ENCODE results near the gene MRPL28. TPM values are rescaled to one million over a fixed set of nuclear protein-coding genes. Genes with fewer than 3 reads are reported as not detected.
A peak's percentile ranks its signal among the peaks of the same experiment; 100 is the strongest.

Gene MRPL28
- total and polyA plus RNA-seq, 5 experiments from 2014 or later, result 32.4 to 66.6 (median 57.4) TPM

DNA sequence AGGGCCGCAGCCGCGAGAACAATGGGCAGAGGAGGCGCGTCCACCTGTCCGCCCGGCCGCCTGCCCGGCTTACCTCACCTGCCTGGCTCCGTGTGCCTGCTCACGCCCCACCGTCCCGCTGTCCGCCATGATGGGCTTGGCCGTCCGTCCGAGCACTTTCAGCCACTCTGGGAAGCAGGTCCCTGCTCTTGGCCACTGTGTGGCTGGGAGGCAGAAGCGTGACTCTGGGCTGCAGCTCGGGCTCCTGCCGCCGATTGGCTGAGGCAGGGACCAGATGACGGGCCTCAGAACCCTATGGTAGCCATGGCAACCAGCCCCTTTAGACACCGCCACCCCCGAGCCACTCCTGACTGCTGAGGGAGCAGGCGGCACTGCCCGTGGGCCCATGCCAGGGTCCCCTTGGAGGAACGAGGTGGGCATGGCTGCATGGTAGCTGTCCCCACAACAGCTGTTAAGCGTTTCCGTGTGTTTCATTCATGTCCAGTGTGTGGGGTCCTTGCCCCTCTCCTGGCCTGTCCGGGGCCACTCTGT, 8.9 kb downstream of the MRPL28 start:
- Mint-ChIP-seq H3K4me3 (no peak overlapping the region), H3K4me1 (peaks cover 4 to 16% (median 10%) of the 10 kb centered on the region in 4 donors), H3K27ac (peak overlapping the region in 1 of 10 donors; percentile 35), H3K36me3 (no peaks in the 10 kb centered on the region), H3K9me3 (no peaks in the 10 kb centered on the region), H3K27me3 (no peaks in the 10 kb centered on the region)
- DNase-seq (no peak), ATAC-seq (no peak)
- POLR2A ChIA-PET, result interaction anchor here (1.1 to 1.3 kb wide), 4 partner anchors 10 to 132 kb away, joined by 3 to 6 read pairs (median 4); partner anchors contain the start of gene LUC7L

DNA sequence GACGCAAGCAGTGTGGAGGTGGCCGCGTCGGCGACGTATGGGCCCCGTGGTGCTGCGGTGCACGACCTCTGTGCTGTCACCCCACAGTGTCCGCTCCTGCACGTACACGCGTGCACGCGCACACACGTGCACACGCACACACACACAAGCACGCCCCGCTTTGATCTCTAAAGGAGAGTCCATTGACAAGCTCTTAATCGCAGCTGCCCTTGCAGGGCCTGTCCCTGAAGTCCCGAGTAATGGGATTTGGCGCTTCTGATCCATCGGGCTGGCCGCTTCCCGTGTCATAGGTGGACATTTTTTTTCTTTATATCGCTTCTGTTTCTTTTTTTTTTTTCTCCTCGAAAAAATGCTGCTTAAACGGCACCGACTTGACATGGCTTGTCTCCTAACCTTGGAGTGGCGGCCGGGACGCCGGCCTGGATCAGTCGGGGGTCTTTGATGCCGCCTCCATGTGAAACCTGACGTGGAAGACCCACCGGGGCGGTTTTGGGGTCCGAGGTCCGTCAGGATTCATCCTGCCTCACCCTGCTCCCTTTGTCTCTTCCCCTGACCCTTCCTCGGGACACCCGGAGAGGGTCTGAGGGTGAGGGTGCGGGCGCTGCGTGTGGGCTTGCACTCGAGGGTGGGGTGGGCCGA, 9.5 kb downstream of the MRPL28 start:
- POLR2A ChIA-PET, result interaction anchor here (0.6 to 1.3 kb wide), 3 partner anchors 10 to 36 kb away, joined by 3 to 5 read pairs (median 3); no protein-coding TSS in a partner anchor

DNA sequence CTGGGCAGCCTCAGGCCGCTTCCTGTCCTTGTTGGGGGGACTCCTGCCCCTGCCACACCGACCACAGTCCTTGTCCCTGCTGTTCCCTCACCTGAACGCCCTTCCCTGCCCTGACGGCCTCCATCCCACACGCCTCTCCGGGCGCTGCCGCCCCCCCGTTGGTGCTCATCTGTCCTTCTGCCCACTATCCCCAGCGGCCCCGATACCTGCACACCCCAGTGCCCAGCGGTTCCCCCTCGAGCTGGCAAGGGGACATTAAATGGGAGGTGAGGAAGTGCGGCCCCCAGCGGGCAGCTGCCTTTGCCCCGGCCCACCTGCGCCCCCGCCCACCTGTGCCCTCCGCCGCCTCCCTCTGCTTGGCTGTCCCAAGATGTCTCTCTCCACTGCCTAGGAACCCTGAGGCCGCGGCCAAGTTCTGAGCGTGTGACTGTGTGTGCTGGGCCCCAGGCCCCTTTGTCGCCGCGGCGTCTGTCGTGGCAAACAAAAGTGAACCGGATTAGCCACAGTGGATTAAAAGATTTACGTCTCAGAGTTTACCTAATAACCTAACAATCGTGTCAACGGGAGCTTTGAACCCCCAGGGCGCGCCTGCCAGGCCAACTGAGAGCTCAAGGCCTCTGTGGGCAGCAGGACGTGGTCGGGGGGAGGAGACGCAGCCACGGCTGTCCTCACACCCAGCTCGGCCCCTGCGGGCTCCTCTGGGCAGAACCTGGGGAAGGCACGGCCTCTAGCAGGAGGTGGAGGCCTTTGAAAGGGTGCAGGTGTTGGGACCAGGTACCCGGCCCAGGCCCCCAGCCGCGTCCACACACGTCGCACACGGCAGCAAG, 10.3 kb downstream of the MRPL28 start:
- H3K4me1 Mint-ChIP-seq, result peaks cover 7 to 29% (median 18%) of the 10 kb centered on the region in 4 donors
- H3K4me3 Mint-ChIP-seq, result no peak overlapping the region
- no peaks in the 10 kb centered on the region for H3K36me3 Mint-ChIP-seq
- H3K27me3 Mint-ChIP-seq, result no peaks in the 10 kb centered on the region
- H3K27ac Mint-ChIP-seq, result peak overlapping the region in 1 of 10 donors; percentile 65
- no peak for ATAC-seq
- POLR2A ChIA-PET, result interaction anchor here (0.6 kb wide), 1 partner anchor 23 kb away, joined by 3 read pairs; no protein-coding TSS in a partner anchor
- no peaks in the 10 kb centered on the region for H3K9me3 Mint-ChIP-seq
- DNase-seq, result no peak

More for the DNA sequence above, 9.5 kb downstream of the MRPL28 start:
- H3K4me3 Mint-ChIP-seq, result no peak overlapping the region
- DNase-seq (no peak), ATAC-seq (no peak)
- peaks cover 4 to 22% (median 12%) of the 10 kb centered on the region in 4 donors for H3K4me1 Mint-ChIP-seq
- H3K27me3 Mint-ChIP-seq, result no peaks in the 10 kb centered on the region
- H3K9me3 Mint-ChIP-seq, result no peaks in the 10 kb centered on the region
- no peaks in the 10 kb centered on the region for H3K36me3 Mint-ChIP-seq
- no peak overlapping the region for H3K27ac Mint-ChIP-seq

DNA sequence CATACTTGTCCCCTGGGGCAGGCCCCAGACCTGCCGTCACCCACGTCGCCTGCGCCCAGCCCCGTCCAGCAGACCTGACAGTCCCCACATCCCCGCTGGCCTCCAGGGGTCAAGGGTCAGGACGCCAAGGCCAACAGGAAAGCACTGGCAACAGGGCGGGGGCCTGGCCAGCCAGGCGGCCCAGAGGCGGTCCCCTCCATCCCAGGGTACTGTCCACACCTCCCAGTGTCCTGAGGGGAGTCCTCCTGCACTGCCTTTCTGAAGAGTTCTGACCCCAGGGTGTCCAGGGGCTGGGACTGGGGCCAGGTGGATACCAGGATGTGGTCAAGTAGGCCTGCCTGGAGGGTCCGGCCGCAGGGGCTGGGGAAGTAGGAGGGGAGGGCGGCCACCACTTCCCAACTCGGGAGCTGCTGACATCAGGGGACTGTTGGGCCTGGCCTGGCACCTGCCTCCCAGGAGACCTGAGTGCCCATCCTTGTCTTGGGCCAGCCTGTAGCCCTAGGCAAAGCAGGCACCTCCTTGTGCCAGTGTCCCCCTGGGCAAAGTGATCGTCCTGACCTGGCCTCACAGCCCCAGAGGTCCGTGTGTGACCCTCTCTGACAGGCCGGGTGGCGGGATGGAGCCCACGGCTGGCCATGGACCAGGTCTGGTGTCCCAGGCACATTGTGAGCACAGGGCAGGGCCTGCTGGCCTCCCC, 11.1 kb downstream of the MRPL28 start:
- DNase-seq, result no peak
- no peaks in the 10 kb centered on the region for H3K36me3 Mint-ChIP-seq
- H3K9me3 Mint-ChIP-seq, result no peaks in the 10 kb centered on the region
- H3K4me3 Mint-ChIP-seq, result no peak overlapping the region
- ATAC-seq, result no peak
- H3K4me1 Mint-ChIP-seq, result peaks cover 12 to 34% (median 25%) of the 10 kb centered on the region in 4 donors
- H3K27me3 Mint-ChIP-seq, result no peaks in the 10 kb centered on the region
- no peak overlapping the region for H3K27ac Mint-ChIP-seq
- POLR2A ChIA-PET, result no interaction called here

DNA sequence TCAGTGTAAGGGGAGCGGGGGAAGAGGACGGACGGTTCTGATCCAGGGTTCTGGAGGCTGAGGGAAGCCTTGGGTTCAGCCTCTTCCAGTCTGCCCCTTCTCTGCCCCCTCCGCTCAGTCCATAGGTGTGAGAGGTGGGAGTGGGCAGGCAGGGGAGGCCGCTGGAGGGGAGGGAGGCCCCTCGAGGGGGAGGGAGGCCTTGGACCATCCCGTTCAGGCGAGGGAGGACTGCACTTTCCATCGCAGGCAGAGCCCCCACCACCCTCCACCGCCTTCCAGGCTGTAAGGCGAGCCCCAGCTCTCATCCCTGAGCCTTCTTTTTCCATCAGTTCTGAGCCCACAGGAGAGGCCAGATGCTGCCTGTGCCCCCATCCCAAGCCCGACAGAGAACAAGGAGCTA, 13.6 kb downstream of the MRPL28 start:
- H3K27me3 Mint-ChIP-seq, result no peaks in the 10 kb centered on the region
- H3K4me1 Mint-ChIP-seq, result peaks cover 11 to 39% (median 27%) of the 10 kb centered on the region in 4 donors
- H3K9me3 Mint-ChIP-seq, result no peaks in the 10 kb centered on the region
- ATAC-seq (no peak), DNase-seq (no peak)
- H3K36me3 Mint-ChIP-seq, result no peaks in the 10 kb centered on the region
- H3K4me3 Mint-ChIP-seq, result no peak overlapping the region
- H3K27ac Mint-ChIP-seq, result peak overlapping the region in 6 of 10 donors; percentile 56 to 96 (median 66)
- POLR2A ChIA-PET, result interaction anchor here (2.4 to 4.8 kb wide), 3 partner anchors 10 to 44 kb away, joined by 8 to 24 read pairs (median 22); partner anchors contain the start of genes DECR2 and PGAP6

DNA sequence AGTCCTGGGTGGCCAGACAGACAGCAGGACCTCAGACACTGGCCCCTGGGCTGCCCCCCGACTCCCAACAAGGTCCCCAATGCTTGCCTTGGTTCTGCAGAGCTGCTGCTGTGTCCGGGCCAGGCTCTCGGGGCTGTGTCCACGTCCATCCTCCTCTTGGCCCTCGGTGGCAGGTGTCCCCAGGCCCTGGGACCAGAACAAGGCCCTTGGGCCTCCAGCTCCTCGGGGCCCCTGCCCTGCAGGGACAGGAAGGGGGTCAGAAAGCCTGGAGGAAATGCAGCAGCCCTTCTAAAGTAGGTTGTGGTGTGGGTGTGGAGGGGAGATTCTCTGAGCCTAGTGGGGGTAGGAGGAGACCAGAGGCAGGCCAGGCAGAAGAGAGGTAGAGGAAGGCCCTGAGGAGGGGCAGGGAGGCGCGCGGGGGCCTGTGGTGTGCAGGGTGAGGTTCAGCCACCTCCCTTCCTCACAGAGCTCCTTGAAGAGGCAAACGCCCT, 15.3 kb downstream of the MRPL28 start:
- peak in 9 of 10 donors; percentile 21 to 82 (median 54) for DNase-seq

DNA sequence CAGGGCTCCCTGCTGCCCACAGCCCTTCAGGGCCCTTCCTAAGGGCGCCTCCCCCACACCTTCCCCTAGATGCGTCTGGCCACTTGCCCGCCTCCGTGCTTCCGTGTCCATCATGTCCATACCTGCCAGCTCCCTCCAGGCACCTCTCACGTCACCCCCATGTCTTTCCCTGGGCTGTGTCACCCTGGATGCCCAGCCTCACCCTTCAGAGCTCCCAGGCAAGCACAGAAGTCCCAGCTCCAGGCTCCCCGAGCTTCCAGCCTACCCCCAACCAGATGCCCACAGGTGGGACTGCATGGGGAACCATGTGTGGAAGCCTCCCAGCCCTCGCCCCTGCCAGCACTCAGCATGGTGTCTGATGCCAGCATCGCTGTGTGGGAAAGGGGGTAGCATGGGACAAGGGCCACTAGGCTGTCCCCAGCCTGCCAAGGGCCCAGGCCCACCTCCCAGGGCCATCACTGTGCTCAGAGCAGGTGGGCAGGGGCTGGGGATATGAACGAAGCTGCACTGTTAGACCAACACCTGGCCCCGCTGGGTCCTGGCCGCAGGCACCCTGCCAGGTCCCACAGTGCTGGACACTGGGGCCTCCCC, 16.0 kb downstream of the MRPL28 start:
- H3K4me3 Mint-ChIP-seq, result peak overlapping the region; percentile 74 to 90 (median 82)
- ATAC-seq, result no peak
- H3K27ac Mint-ChIP-seq, result peak overlapping the region; percentile 83 to 96 (median 94)
- POLR2A ChIA-PET, result interaction anchor here (0.8 to 4.8 kb wide), 11 partner anchors 13 to 173 kb away, joined by 3 to 24 read pairs (median 6); partner anchors contain the start of genes DECR2, FAM234A, MRPL28 and PGAP6
- peaks cover 0 to 15% (median 0%) of the 10 kb centered on the region in 3 donors for H3K36me3 Mint-ChIP-seq
- peak in 1 of 10 donors; percentile 19 for DNase-seq
- no peaks in the 10 kb centered on the region for H3K9me3 Mint-ChIP-seq
- H3K27me3 Mint-ChIP-seq, result no peaks in the 10 kb centered on the region
- peaks cover 14 to 60% (median 42%) of the 10 kb centered on the region in 4 donors for H3K4me1 Mint-ChIP-seq

More for the DNA sequence above, 15.3 kb downstream of the MRPL28 start:
- Mint-ChIP-seq H3K4me3 (peak overlapping the region; percentile 74 to 90 (median 84)), H3K27ac (peak overlapping the region; percentile 92 to 97 (median 95)), H3K9me3 (no peaks in the 10 kb centered on the region), H3K4me1 (peaks cover 13 to 54% (median 37%) of the 10 kb centered on the region in 4 donors), H3K27me3 (no peaks in the 10 kb centered on the region), H3K36me3 (peaks cover 0 to 10% (median 0%) of the 10 kb centered on the region in 3 donors)
- ATAC-seq, result peak; percentile 46 to 47
- POLR2A ChIA-PET, result interaction anchor here (0.8 to 4.8 kb wide), 10 partner anchors 12 to 126 kb away, joined by 3 to 24 read pairs (median 6); partner anchors contain the start of genes DECR2, FAM234A, LUC7L and MRPL28

DNA sequence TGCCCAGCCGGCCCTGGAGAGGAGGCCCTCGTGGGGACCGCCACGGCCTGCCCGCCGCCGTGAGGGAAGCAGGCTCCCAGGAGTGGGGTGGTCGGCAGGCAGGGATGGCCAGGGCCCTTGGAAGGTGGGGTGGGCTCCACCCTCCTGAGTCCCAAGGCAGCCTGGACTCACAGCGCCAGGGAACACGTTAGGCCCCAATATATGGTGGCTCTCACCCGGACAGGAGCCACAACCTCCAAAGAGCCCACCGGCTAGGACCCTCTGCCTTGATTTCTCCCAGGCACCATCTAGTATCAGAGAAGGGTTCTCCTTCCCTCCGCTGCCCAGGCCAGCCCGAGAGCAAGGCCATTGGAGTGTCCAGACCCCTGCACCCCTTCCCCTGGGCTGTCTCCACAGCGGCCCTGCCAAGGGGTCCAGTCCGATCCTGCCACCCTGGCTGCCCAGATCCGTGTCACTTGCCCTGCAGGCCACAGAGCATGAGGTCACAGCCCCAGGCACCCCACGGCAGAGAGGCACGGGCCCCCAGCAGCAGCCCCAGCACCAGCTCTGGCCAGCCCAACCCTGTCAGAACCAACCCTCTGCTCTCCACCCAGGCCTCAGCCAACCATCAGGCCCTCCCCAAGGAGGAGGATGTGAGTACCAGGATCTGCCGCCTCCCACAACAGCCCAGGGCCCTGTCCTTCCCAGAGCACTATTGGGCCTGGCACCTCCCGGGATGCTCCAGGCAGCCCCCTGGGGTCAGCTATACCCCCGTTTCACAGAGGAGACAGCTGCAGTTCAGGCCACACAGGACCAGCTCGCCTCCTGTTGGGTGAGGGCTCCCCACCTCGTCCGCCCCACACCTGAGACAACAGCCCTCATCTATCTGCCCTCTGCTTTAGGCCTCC, 16.7 kb downstream of the MRPL28 start:
- POLR2A ChIA-PET, result interaction anchor here (0.8 to 4.8 kb wide), 17 partner anchors 13 to 1067 kb away, joined by 3 to 24 read pairs (median 6); partner anchors contain the start of genes DECR2, FAM234A, LUC7L and MRPL28
- Mint-ChIP-seq H3K27me3 (no peaks in the 10 kb centered on the region), H3K36me3 (peaks cover 0 to 15% (median 0%) of the 10 kb centered on the region in 3 donors), H3K27ac (peak overlapping the region; percentile 80 to 96 (median 92)), H3K4me3 (peak overlapping the region; percentile 74 to 90 (median 82)), H3K9me3 (no peaks in the 10 kb centered on the region), H3K4me1 (peaks cover 17 to 66% (median 47%) of the 10 kb centered on the region in 4 donors)
- peak in 4 of 10 donors; percentile 12 to 67 (median 28) for DNase-seq
- no peak for ATAC-seq

DNA sequence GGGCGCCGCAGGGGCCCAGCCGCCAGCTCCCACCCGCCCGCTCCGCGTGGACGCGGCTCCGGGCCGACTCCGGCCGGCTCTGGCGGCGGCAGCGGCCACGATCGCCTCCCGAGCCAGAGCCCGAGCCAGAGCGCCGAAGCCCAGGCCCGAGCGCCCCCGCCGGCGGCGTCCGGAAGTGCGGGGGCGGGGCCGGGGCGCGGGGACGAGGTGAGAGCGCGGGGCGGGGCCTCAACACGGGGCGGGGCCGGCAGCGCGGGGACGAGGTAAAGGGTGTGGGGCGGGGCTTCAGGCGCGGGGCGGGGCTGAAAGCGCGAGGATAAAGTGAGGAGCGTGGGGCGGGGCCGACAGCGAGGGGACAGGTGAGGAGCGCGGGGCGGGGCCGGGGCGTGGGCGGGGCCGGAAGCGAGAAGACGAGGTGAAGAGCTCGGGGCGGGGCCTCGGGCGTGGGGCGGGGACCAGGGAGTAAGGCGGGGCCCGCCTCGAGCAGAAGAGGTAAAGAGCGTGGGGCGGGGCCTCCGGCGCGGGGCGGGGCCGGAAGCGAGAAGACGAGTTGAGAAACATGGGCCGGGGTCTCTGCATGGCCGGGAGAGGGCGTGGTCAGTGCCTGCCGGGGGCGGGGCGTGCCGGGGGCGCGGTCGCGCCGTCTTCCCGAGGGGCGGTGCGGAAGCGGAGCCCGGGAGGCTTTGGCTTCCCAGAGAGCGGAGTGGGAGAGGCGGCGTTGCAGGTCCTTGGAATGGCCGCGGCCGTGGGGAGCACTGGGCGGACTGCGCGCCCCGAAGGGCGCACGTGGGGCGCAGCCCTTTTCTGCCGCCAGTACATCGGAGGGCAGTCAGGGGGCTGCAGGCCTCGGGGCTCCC, 17.6 kb downstream of the MRPL28 start, which contains the start of gene AXIN1:
Gene AXIN1 (minus strand): TSS at position 177 of the 857 bp plus-strand sequence. CDS start 5,698 bp downstream, outside the sequence.
- peak within 1 kb of the TSS; percentile 81 to 98 (median 92) for H3K4me3 Mint-ChIP-seq
- H3K27ac Mint-ChIP-seq, result peak within 1 kb of the TSS in 9 of 10 donors; percentile 85 to 97 (median 96)
- peaks cover 20 to 71% (median 55%) of the 10 kb centered on the region in 4 donors for H3K4me1 Mint-ChIP-seq
- no peaks in the 10 kb centered on the region for H3K9me3 Mint-ChIP-seq
- H3K36me3 Mint-ChIP-seq, result peaks cover 0 to 15% (median 0%) of the 10 kb centered on the region in 3 donors
- POLR2A ChIA-PET, result interaction anchor here (0.6 to 4.8 kb wide), 16 partner anchors 10 to 1068 kb away, joined by 3 to 24 read pairs (median 4); partner anchors contain the start of genes DECR2, FAM234A, LUC7L and MRPL28
- H3K27me3 Mint-ChIP-seq, result no peaks in the 10 kb centered on the region
- peak; percentile 69 to 78 for ATAC-seq
- DNase-seq, result peak; percentile 94 to 100 (median 100)
